Umbilical cord (tissue), 2 donors: ENCODE data around the gene SLC2A11. TPM values are rescaled to one million over a fixed set of nuclear protein-coding genes. Genes with fewer than 3 reads are reported as not detected.
A peak's percentile ranks its signal among the peaks of the same experiment; 100 is the strongest.
"Not testable (repeated sequence)": the region's sequence is repeated elsewhere in the genome, so short reads cannot be mapped to it uniquely, and the experiment has no call there.

Source experiments
- DNase-seq: peaks from one replicate; pipeline ENCODE4 v3.0.0-alpha.2; 2015; ENCODE audit warnings: low spot score
- total RNA-seq: library from RNA; depleted of rRNA; stranded (reverse); fragments of >200 nt; gene quantifications from one replicate; pipeline ENCODE4 v1.2.3, GENCODE V29; 2014; ENCODE audit warnings: low replicate concordance; ENCODE audit not compliant: insufficient read depth

The SLC2A11 gene
- total RNA-seq, 1 donor from 2014 or later: 6.7 TPM

- not testable (repeated sequence) for DNase-seq
Observed at GRCh38 chr22:23907423-23907822, 49.7 kb downstream of the SLC2A11 start.

DNA sequence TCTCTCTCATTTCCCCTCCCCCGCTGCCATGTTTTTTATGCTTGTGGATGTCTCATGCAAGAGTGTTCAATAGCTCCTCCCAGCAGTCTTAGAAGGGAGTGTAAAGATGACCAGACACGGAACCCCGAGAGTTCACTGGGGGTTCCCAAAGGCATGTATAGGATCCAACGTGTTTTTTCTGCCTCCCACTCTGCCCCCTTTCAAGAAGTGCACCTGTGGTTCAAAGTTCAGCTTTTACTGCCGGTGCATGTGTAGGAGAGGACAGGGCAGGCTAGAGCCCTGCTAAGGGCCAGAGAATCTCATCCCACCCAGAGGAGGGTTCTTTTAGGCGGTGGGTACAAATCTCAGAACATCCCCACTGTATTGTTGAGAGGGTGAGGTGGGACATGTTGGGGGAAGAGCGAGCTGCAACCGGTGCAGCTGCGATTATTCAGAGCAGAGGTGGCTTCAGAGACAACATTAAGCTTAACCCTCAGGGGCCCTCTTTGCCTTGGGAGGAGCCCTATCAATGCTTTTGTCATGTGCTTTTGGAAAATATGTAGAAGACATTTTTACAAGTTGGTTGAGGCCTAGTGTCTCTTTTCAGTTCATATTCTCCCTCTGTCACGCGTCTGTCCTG is 51.0 kb downstream of the SLC2A11 start:
- no peak for DNase-seq

GRCh38 chr22:23909296-23909898 is 51.7 kb downstream of the SLC2A11 start:
- DNase-seq: peak; percentile 85

DNA sequence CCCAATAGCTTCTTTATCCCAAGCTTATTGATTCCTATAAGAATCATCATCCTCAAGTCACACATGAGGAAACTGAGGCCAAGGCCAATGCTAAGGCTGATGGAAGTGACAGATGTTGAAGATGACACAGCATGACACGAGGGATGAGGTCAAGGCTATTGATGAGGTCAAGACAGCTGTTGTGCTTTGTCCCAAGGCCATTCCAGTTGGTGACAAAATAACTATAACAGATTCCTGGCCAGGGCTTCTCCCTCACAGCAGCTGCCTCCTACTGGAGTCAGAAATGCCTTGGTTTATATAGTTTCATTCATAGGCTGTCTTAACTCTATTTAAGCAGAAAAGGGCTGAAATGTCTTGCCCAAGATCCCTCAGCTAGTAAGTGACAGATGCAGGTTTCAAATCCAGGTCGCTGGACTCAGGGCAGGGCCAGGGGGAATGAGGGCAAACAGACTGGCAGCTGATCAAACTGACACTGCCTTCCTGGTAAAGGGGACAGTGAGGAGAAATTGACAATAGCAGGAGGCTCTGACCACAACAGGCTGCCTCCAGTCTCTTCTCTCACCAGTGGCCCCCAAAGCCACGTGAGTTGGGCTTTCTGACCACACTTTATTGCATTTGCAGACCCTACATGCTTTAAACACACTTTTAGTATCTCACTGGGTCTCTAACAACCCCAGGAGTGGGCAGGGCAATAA is 53.0 kb downstream of the SLC2A11 start:
- no peak for DNase-seq

- no peak for DNase-seq
Observed at GRCh38 chr22:23911318-23911980, 53.8 kb downstream of the SLC2A11 start.

- no peak for DNase-seq
Observed at GRCh38 chr22:23912293-23912903, 54.7 kb downstream of the SLC2A11 start.

GRCh38 chr22:23913306-23913660 is 55.6 kb downstream of the SLC2A11 start:
- no peak for DNase-seq

- DNase-seq: peak; percentile 100
Observed at GRCh38 chr22:23913661-23914353, 56.1 kb downstream of the SLC2A11 start.

DNA sequence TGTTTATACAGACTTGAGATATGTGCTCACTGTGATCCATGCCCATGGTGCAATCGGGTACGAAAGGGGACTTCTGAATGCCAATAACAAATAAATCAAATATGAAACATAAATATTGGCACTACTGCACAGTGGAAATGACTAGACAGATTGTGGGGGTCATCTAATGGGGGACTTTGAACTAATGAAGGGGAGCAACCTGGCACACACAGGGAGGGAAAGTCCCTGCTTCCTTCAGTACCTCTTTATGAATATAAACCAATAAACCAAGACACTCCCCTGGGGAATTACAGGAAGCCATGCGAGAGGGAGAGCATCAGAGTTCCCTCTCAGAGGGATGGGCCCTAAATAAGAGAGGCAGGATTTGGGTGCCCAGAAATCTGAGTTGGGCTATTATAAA is 57.6 kb downstream of the SLC2A11 start:
- no peak for DNase-seq

DNA sequence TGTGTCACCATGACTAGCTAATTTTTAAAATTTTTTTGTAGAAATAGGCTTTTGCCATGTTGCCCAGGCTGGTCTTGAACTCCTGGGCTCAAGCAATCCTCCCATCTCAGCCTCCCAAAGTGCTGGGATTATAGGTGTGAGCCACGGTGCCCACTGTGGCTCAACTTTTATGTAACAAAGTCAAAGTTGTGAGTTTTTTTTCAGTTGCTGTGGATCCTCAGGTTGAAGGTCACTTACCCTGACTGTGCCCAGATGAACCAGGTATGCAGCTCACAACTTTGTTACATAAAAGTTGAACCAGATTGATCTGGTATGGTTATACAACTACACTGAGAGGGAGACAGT is 62.6 kb downstream of the SLC2A11 start:
- DNase-seq: not testable (repeated sequence)

DNA sequence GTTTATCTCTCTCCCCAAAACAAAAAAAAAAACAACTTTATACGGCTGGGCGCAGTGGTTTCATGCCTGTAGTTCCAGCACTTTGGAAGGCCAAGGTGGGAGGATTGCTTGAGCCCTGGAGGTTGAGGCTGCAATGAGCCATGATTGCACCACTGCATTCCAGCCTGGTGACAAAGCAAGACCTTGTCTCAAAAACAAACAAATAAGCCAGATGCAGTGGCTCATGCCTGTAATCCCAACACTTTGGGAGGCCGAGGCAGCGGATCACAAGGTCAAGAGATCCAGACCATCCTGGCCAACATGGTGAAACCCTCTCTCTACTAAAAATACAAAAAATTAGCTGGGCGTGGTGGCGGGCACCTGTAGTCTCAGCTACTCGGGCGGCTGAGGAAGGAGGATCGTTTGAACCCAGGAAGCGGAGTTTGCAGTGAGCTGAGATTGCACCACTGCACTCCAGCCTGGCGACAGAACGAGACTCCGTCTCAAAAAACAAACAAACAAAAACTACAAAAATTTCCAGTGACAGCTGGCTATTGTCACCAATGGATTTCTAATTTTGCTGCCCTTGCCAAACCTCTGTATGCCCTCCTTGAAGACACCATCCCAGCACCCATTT is 64.0 kb downstream of the SLC2A11 start:
- not testable (repeated sequence) for DNase-seq

GRCh38 chr22:23922921-23923320 is 65.2 kb downstream of the SLC2A11 start:
- DNase-seq: no peak

DNA sequence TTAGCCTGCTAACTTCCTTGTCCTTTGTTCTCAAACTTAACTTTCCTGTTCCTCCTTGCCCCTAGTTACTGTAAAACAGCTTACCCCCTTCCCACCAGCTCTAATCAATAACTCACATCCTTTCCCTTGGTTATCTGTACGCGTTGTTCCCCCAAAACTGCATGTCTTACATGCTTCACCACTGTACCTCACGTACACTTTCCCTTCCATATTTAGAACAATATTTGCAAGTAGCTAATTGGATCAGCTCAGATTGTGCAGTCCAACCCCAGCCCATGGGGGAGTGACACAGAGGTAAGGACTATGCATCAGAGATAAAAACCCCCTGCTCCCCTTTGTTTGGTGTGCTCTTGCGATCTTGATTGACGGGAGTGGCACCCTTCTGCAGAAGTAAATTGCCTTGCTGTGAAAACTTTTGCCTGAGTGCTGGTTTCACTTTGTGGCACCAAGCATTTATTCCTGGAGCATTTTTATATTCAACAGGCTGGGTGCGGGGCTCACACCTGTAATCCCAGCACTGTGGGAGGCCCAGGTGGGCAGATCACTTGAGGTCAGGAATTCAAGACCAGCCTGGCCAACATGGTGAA is 67.4 kb downstream of the SLC2A11 start:
- DNase-seq: no peak

GRCh38 chr22:23926561-23926960 is 68.9 kb downstream of the SLC2A11 start:
- DNase-seq: no peak

Other genes starting within 250 kb of the SLC2A11 start
- gene DRICH1, start 225.6 kb upstream of the SLC2A11 start, total RNA-seq: not detected
- 3.1 TPM for gene RGL4, start 166.9 kb upstream of the SLC2A11 start, total RNA-seq
- gene ZNF70, start 106.8 kb upstream of the SLC2A11 start, total RNA-seq: 5.3 TPM
- gene VPREB3, start 103.5 kb upstream of the SLC2A11 start, total RNA-seq: not detected
- gene C22orf15, start 94.9 kb upstream of the SLC2A11 start, total RNA-seq: not detected
- not detected for gene CHCHD10, start 89.9 kb upstream of the SLC2A11 start, total RNA-seq
- 13.7 TPM for gene MMP11, start 85.0 kb upstream of the SLC2A11 start, total RNA-seq
- gene SMARCB1, start 70.9 kb upstream of the SLC2A11 start, total RNA-seq: 8.9 TPM
- not detected for gene DERL3, start 18.9 kb upstream of the SLC2A11 start, total RNA-seq
- gene MIF, start 36.5 kb downstream of the SLC2A11 start, total RNA-seq: 202 TPM
- gene GSTT2B, start 103.3 kb downstream of the SLC2A11 start, total RNA-seq: 7.2 TPM
- 3.6 TPM for gene DDTL, start 109.0 kb downstream of the SLC2A11 start, total RNA-seq
- gene DDT, start 116.6 kb downstream of the SLC2A11 start, total RNA-seq: 21.4 TPM
- gene GSTT2, start 122.3 kb downstream of the SLC2A11 start, total RNA-seq: not detected
- gene GSTT4, start 147.6 kb downstream of the SLC2A11 start, total RNA-seq: not detected
- 65.0 TPM for gene CABIN1, start 153.4 kb downstream of the SLC2A11 start, total RNA-seq